Prostate gland (tissue), 2 donors: ENCODE results near the gene PRR5L.

ENCODE experiments used
- CTCF ChIP-seq, 4 experiments: fragments of 200-600 bp in 2 of 4; fragments of 450-650 bp in 2 of 4; sonication (generic) in 2 of 4; IDR thresholded peaks; 1 replicate in 3 of 4; 2 replicates in 1 of 4; pipeline ENCODE4 v1.5.1; 2016 to 2019; ENCODE audit warnings: antibody characterized with exemption in 4 of 4, mild to moderate bottlenecking in 2 of 4, moderate library complexity in 2 of 4
- POLR2AphosphoS5 ChIP-seq: sonication (generic); formaldehyde crosslinking; IDR thresholded peaks from one replicate; pipeline ENCODE4 v1.6.1; 2017; ENCODE audit warnings: antibody characterized with exemption

GRCh38 chr11:36467916-36468315, 171.8 kb downstream of the PRR5L start:
- TF ChIP-seq CTCF (IDR thresholded peaks at IDR 0.05): no peak
- peak; percentile 44 for TF ChIP-seq POLR2AphosphoS5
